MM.1S (cell line): ENCODE measurements around the gene CALHM3.

Experiments used
- DNase-seq: peaks from one replicate; pipeline ENCODE4 v3.0.0-alpha.2; 2015
- H2AFZ ChIP-seq: fragments of 300-600 bp; sonication (generic); 2 replicates; pipeline ENCODE4 v1.6.0; 2016; ENCODE audit warnings: antibody characterized with exemption, low read length
- H3F3A ChIP-seq: fragments of 300-600 bp; sonication (generic); 2 replicates; pipeline ENCODE4 v1.6.1; 2016; ENCODE audit warnings: mild to moderate bottlenecking, antibody characterized with exemption, low read length, moderate library complexity, mixed read lengths; ENCODE audit not compliant: insufficient read depth
- H3K27ac ChIP-seq: fragments of 300-600 bp; sonication (generic); 2 replicates; pipeline ENCODE4 v1.5.1; 2016; ENCODE audit warnings: mild to moderate bottlenecking, low read length
- H3K27me3 ChIP-seq: fragments of 300-600 bp; sonication (generic); replicated peaks from 2 replicates; pipeline ENCODE4 v1.6.0; 2016; ENCODE audit warnings: low read length; ENCODE audit not compliant: insufficient read depth
- H3K36me3 ChIP-seq: fragments of 300-600 bp; sonication (generic); replicated peaks from 2 replicates; pipeline ENCODE4 v1.6.1; 2016; ENCODE audit warnings: mild to moderate bottlenecking, low read length, mixed read lengths; ENCODE audit not compliant: insufficient read depth
- H3K4me1 ChIP-seq: fragments of 300-600 bp; sonication (generic); 2 replicates; pipeline ENCODE4 v1.6.1; 2016; ENCODE audit warnings: low read length, mixed read lengths
- H3K4me2 ChIP-seq: fragments of 300-600 bp; sonication (generic); 2 replicates; pipeline ENCODE4 v1.6.0; 2016; ENCODE audit warnings: low read depth, low read length
- H3K4me3 ChIP-seq: fragments of 300-600 bp; sonication (generic); 2 replicates; pipeline ENCODE4 v1.5.1; 2016; ENCODE audit warnings: low read length, mixed read lengths
- H3K79me2 ChIP-seq: fragments of 300-600 bp; sonication (generic); 2 replicates; pipeline ENCODE4 v1.6.1; 2016; ENCODE audit warnings: mixed run types, low read length, mixed read lengths
- H3K9ac ChIP-seq: fragments of 300-600 bp; sonication (generic); 2 replicates; pipeline ENCODE4 v1.6.1; 2016; ENCODE audit warnings: low read length, mixed read lengths
- H3K9me2 ChIP-seq: fragments of 300-600 bp; sonication (generic); replicated peaks from 2 replicates; pipeline ENCODE4 v1.6.1; 2016; ENCODE audit warnings: mild to moderate bottlenecking, low read length, mixed read lengths; ENCODE audit not compliant: insufficient read depth
- H3K9me3 ChIP-seq: fragments of 300-600 bp; sonication (generic); replicated peaks from 2 replicates; pipeline ENCODE4 v1.6.1; 2016; ENCODE audit warnings: mild to moderate bottlenecking, low read length, mixed read lengths; ENCODE audit not compliant: insufficient read depth
- H4K20me1 ChIP-seq: fragments of 300-600 bp; sonication (generic); 2 replicates; pipeline ENCODE4 v1.6.1; 2016; ENCODE audit warnings: mild to moderate bottlenecking, low read length, moderate library complexity, mixed read lengths; ENCODE audit not compliant: insufficient read depth
- CTCF ChIP-seq: fragments of 300-600 bp; sonication (generic); IDR thresholded peaks from 2 replicates; pipeline ENCODE4 v1.5.1; 2016; ENCODE audit warnings: antibody characterized with exemption, low read length, mixed read lengths
- EZH2 ChIP-seq: fragments of 300-600 bp; sonication (generic); optimal IDR thresholded peaks from 2 replicates; pipeline ENCODE3; 2017; ENCODE audit warnings: low read depth, mild to moderate bottlenecking, antibody characterized with exemption, low read length, mixed read lengths
- EZH2phosphoT487 ChIP-seq: fragments of 300-600 bp; sonication (generic); IDR thresholded peaks from 2 replicates; pipeline ENCODE4 v1.6.1; 2018; ENCODE audit warnings: antibody characterized with exemption, low read length

CALHM3 gene

GRCh38 chr10:103443475-103444185 is 35.4 kb downstream of the CALHM3 start:
- H3K27ac ChIP-seq, result no peak overlapping the region

DNA sequence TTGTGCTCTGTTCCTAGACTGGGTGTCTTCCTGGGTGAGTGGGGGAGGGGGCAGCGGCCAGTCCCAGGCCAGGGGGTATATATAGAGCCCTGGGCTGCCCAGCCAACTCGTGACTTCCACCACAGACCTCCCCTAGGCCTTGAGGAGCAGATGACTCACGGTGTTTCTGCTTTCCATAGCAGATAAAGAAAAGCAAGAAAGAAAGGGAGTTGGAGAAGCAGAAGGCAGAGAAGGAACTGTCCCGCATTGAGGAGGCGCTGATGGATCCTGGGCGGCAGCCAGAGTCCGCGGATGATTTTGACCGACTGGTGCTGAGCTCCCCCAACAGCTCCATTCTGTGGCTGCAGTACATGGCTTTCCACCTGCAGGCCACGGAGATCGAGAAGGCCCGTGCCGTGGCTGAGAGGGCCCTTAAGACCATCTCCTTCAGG is 37.0 kb downstream of the CALHM3 start:
- no peaks in the 10 kb centered on the region for H3K27me3 ChIP-seq
- peaks cover 9% of the 10 kb centered on the region; the same call in 1 of the 2 replicates for H3K36me3 ChIP-seq
- no peaks in the 10 kb centered on the region for H3K9me3 ChIP-seq
- no peak overlapping the region for H3K27ac ChIP-seq
- H3K9me2 ChIP-seq, result no peaks in the 10 kb centered on the region
- no peaks in the 10 kb centered on the region for H4K20me1 ChIP-seq
- no peak overlapping the region for H3K9ac ChIP-seq
- no peak overlapping the region for H2AFZ ChIP-seq
- H3K4me3 ChIP-seq, result no peak overlapping the region
- H3F3A ChIP-seq, result no peaks in the 10 kb centered on the region
- TF ChIP-seq EZH2 (no peak), EZH2phosphoT487 (no peak), CTCF (no peak)
- no peaks in the 10 kb centered on the region for H3K4me1 ChIP-seq
- H3K79me2 ChIP-seq, result no peaks in the 10 kb centered on the region
- no peak for DNase-seq
- H3K4me2 ChIP-seq, result no peak overlapping the region

More at GRCh38 chr10:103443475-103444185, 35.4 kb downstream of the CALHM3 start:
- Histone ChIP-seq H3F3A (no peaks in the 10 kb centered on the region), H3K79me2 (0 out of 2 replicates have a peak, but pooled peaks cover 3% of the 10 kb centered on the region), H4K20me1 (no peaks in the 10 kb centered on the region), H3K9me2 (no peaks in the 10 kb centered on the region), H3K4me3 (no peak overlapping the region), H3K9me3 (no peaks in the 10 kb centered on the region), H3K36me3 (peaks cover 5% of the 10 kb centered on the region; the same call in 1 of the 2 replicates), H2AFZ (no peak overlapping the region), H3K27me3 (no peaks in the 10 kb centered on the region), H3K9ac (no peak overlapping the region), H3K4me1 (no peaks in the 10 kb centered on the region), H3K4me2 (no peak overlapping the region)
- DNase-seq, result no peak
- TF ChIP-seq EZH2phosphoT487 (no peak), EZH2 (no peak), CTCF (no peak)

DNA sequence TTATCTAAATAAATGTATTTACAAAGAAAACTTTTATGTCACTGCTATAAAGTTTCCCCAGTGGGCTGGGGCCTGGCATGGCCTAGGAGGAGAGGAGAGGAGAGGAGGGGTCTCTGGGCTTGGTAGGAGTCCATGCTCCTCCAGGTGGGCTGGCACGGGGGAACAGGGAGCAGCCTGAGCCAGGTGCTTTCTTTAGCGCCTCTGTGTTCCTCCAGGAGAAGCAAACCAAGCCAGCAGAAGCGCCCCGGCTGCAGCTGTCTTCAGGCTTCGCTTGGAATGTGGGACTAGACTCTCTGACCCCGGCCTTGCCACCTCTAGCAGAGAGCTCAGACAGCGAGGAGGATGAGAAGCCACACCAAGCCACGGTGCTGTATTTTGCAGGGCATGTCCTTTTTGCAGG is 37.4 kb downstream of the CALHM3 start:
- Histone ChIP-seq H3K27ac (no peak overlapping the region), H3K4me1 (no peaks in the 10 kb centered on the region), H3F3A (no peaks in the 10 kb centered on the region), H4K20me1 (no peaks in the 10 kb centered on the region), H3K79me2 (no peaks in the 10 kb centered on the region), H3K4me3 (no peak overlapping the region), H3K9me2 (no peaks in the 10 kb centered on the region), H3K9me3 (no peaks in the 10 kb centered on the region), H3K9ac (no peak overlapping the region), H2AFZ (no peak overlapping the region), H3K36me3 (0 out of 2 replicates have a peak, but pooled peaks cover 9% of the 10 kb centered on the region), H3K4me2 (no peak overlapping the region), H3K27me3 (no peaks in the 10 kb centered on the region)
- TF ChIP-seq CTCF (no peak), EZH2 (no peak), EZH2phosphoT487 (no peak)
- DNase-seq, result no peak
